OCI-LY1 (cell line): Measurements from ENCODE around the gene PCDHGA6.

Experiments
- CTCF ChIP-seq: fragments of 200-600 bp; sonication (generic), shearing (Covaris generic); IDR thresholded peaks from 2 replicates; pipeline ENCODE4 v1.5.1; 2017; ENCODE audit warnings: mild to moderate bottlenecking, antibody characterized with exemption, low read length, moderate library complexity, mixed read lengths
- EZH2 ChIP-seq: fragments of 200-600 bp; sonication (generic), shearing (Covaris generic); IDR thresholded peaks from 2 replicates; pipeline ENCODE4 v1.8.0; 2017; ENCODE audit warnings: borderline replicate concordance, mixed run types, mild to moderate bottlenecking, antibody characterized with exemption, low read length, moderate library complexity, mixed read lengths

GRCh38 chr5:141384471-141385267, 11.0 kb downstream of the PCDHGA6 start:
- TF ChIP-seq CTCF (no peak), EZH2 (no peak)
